IMR-90 (cell line): ENCODE data around the gene CDC42EP5.
A peak's percentile ranks its signal among the peaks of the same experiment; 100 is the strongest.

Source experiments
- CEBPB ChIP-seq: IDR thresholded peaks from 2 replicates; pipeline ENCODE4 v1.6.1; 2012; ENCODE audit warnings: low read depth, low read length, improper control_type of control experiment
- FOS ChIP-seq: fragments of 150-350 bp; IDR thresholded peaks from 2 replicates; pipeline ENCODE4 v1.6.1; 2016; ENCODE audit warnings: low read depth, low read length
- MAFK ChIP-seq: IDR thresholded peaks from 2 replicates; pipeline ENCODE4 v1.6.1; 2012; ENCODE audit warnings: low read depth, low read length, improper control_type of control experiment
- MAZ ChIP-seq: IDR thresholded peaks from 2 replicates; pipeline ENCODE4 v1.6.1; 2012; ENCODE audit warnings: low read depth, mild to moderate bottlenecking, low read length, improper control_type of control experiment, moderate library complexity, borderline replicate concordance
- NFE2L2 ChIP-seq: fragments of 150-350 bp; IDR thresholded peaks from 2 replicates; pipeline ENCODE4 v1.6.1; 2016; ENCODE audit warnings: low read depth, mild to moderate bottlenecking, low read length
- POLR2A ChIP-seq: IDR thresholded peaks from 2 replicates; pipeline ENCODE4 v1.6.1; 2012; ENCODE audit warnings: mild to moderate bottlenecking, low read depth, low read length
- RCOR1 ChIP-seq: IDR thresholded peaks from 2 replicates; pipeline ENCODE4 v1.6.1; 2012; ENCODE audit warnings: mild to moderate bottlenecking, low read length, improper control_type of control experiment; ENCODE audit not compliant: insufficient replicate concordance
- RFX5 ChIP-seq: IDR thresholded peaks from 2 replicates; pipeline ENCODE4 v1.8.0; 2012; ENCODE audit warnings: low read depth, mild to moderate bottlenecking, low read length, moderate library complexity
- SMC3 ChIP-seq: fragments of 150-350 bp; IDR thresholded peaks from 2 replicates; pipeline ENCODE4 v1.6.1; 2016; ENCODE audit warnings: low read depth, mild to moderate bottlenecking, antibody characterized with exemption, low read length, moderate library complexity
- USF2 ChIP-seq: fragments of 150-350 bp; IDR thresholded peaks from 2 replicates; pipeline ENCODE4 v1.6.1; 2017; ENCODE audit warnings: mild to moderate bottlenecking, antibody characterized with exemption, low read length, low read depth
- TF ChIP-seq, protein P1 (sequence below): conservative IDR thresholded peaks from 2 replicates; pipeline ENCODE4 v1.5.1; 2012; ENCODE audit warnings: mild to moderate bottlenecking, low read depth, low read length, improper control_type of control experiment

DNA sequence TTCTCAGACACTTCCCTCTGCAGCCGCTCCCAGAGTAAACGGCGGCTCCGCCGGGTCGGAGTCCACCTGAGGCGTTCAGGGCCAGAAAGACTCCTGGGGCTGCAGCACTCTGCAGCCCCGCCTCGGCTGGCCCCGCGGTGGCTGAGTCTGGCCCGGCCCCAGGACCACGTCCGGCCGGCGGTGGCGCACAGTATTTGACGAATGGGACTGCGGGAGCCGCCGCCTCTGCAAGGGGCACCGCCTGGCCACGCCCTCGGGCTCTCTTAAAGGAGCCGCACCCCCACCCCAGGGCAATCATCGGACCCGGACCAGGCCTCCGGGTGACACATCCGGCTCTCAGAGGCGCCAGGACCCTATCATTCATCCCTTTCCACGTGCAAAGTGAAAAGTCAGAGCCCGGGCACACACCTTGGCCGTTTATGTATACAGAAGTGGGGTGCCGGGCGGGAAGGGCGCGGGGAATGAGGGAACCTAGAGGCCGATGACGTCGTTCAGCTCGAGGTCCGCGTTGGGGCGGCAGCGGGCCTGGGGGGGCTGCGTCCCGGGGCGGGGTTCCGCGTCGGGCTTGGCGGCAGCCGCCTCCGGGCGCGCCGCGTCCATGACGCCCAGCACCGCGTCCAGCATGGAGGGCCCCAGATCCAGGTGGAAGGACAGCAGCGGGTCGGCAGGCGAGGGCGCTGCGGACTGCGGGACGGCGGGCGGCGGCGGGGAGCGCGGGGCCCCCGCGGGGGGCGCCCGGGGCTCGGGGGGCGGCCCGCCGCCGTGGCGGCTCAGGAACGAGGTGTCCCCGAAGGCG is 8.3 kb downstream of the CDC42EP5 start:
- TF ChIP-seq, protein P1, sequence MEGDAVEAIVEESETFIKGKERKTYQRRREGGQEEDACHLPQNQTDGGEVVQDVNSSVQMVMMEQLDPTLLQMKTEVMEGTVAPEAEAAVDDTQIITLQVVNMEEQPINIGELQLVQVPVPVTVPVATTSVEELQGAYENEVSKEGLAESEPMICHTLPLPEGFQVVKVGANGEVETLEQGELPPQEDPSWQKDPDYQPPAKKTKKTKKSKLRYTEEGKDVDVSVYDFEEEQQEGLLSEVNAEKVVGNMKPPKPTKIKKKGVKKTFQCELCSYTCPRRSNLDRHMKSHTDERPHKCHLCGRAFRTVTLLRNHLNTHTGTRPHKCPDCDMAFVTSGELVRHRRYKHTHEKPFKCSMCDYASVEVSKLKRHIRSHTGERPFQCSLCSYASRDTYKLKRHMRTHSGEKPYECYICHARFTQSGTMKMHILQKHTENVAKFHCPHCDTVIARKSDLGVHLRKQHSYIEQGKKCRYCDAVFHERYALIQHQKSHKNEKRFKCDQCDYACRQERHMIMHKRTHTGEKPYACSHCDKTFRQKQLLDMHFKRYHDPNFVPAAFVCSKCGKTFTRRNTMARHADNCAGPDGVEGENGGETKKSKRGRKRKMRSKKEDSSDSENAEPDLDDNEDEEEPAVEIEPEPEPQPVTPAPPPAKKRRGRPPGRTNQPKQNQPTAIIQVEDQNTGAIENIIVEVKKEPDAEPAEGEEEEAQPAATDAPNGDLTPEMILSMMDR, result no peak
- TF ChIP-seq MAFK (no peak), POLR2A (no peak; the same call in 1 of the 2 replicates), CEBPB (no peak), MAZ (0 out of 2 replicates have a peak, but pooled peaks have one; percentile 41), RFX5 (no peak), RCOR1 (no peak), NFE2L2 (no peak), USF2 (no peak), FOS (no peak), SMC3 (no peak)
